ENCODE measurements around the gene ARL9.

Gene ARL9

DNA sequence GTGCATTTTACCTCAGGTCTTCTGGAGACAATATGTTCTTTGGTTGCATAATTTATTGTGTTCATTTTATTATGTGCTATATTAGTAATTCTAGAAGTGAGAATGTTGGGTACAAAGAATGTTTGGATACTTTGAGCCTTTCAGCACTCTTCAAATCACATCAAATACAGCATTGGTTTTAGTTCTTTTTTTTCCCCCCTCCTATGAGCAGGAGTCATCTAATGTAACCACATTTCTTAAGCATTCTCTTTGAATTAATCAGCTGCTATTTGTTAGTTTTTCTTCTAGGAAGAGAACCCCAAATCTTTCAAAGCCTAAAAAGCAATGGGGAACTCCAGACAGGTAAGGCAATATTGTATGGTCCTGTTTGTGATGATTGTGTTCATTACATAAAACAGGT lies 46.7 kb downstream of the ARL9 start:
- Histone ChIP-seq H3F3A (ENCODE audit: insufficient read depth, low read length) (no peaks in the 10 kb centered on the region), H3K9me2 (replicated peaks; ENCODE audit: insufficient read depth, low read length) (no peaks in the 10 kb centered on the region), H3K79me2 (ENCODE audit: low read length) (no peaks in the 10 kb centered on the region), H3K4me1 (ENCODE audit: low read length) (no peaks in the 10 kb centered on the region), H2AFZ (ENCODE audit: low read length) (no peak overlapping the region), H3K27me3 (replicated peaks; ENCODE audit: insufficient read depth, low read length) (no peaks in the 10 kb centered on the region), H3K4me3 (ENCODE audit: low read length) (no peak overlapping the region), H3K4me2 (ENCODE audit: low read depth, low read length) (no peak overlapping the region), H3K27ac (ENCODE audit: low read length) (no peak overlapping the region), H4K20me1 (ENCODE audit: insufficient read depth, low read length) (no peaks in the 10 kb centered on the region), H3K36me3 (replicated peaks; ENCODE audit: insufficient read depth, low read length) (no peaks in the 10 kb centered on the region), H3K9me3 (replicated peaks; ENCODE audit: insufficient read depth, low read length) (no peaks in the 10 kb centered on the region), H3K9ac (ENCODE audit: low read length) (no peak overlapping the region)
- DNase-seq, result no peak
- TF ChIP-seq EZH2 (optimal IDR thresholded peaks at IDR 0.05; ENCODE audit: low read depth, low read length) (no peak), EZH2phosphoT487 (IDR thresholded peaks at IDR 0.05; ENCODE audit: low read length) (no peak), CTCF (IDR thresholded peaks at IDR 0.05; ENCODE audit: low read length) (no peak)

- Histone ChIP-seq H3K27ac (ENCODE audit: low read length) (no peak overlapping the region), H4K20me1 (ENCODE audit: insufficient read depth, low read length) (no peaks in the 10 kb centered on the region), H3K79me2 (ENCODE audit: low read length) (no peaks in the 10 kb centered on the region), H3K9me3 (replicated peaks; ENCODE audit: insufficient read depth, low read length) (no peaks in the 10 kb centered on the region), H3K4me1 (ENCODE audit: low read length) (0 out of 2 replicates have a peak, but pooled peaks cover 4% of the 10 kb centered on the region), H3K27me3 (replicated peaks; ENCODE audit: insufficient read depth, low read length) (no peaks in the 10 kb centered on the region), H3K36me3 (replicated peaks; ENCODE audit: insufficient read depth, low read length) (no peaks in the 10 kb centered on the region), H2AFZ (ENCODE audit: low read length) (no peak overlapping the region), H3K4me2 (ENCODE audit: low read depth, low read length) (no peak overlapping the region), H3F3A (ENCODE audit: insufficient read depth, low read length) (no peaks in the 10 kb centered on the region), H3K9ac (ENCODE audit: low read length) (no peak overlapping the region), H3K9me2 (replicated peaks; ENCODE audit: insufficient read depth, low read length) (no peaks in the 10 kb centered on the region), H3K4me3 (ENCODE audit: low read length) (no peak overlapping the region)
- TF ChIP-seq EZH2phosphoT487 (IDR thresholded peaks at IDR 0.05; ENCODE audit: low read length) (no peak), CTCF (IDR thresholded peaks at IDR 0.05; ENCODE audit: low read length) (no peak), EZH2 (optimal IDR thresholded peaks at IDR 0.05; ENCODE audit: low read depth, low read length) (no peak)
- DNase-seq, result no peak
These were observed 64.5 kb downstream of the ARL9 start for GRCh38 chr4:56570041-56570440.
